HL-60 (cell line): ENCODE data around the gene METTL9.

Experiments used
- DNase-seq, 2 experiments: peaks; one replicate each; pipeline ENCODE4 v3.0.0-alpha.2; 2010 to 2020; ENCODE audit warnings: low read depth in 1 of 2, low spot score in 1 of 2
- H3K27ac ChIP-seq: fragments of 250-450 bp; sonication (Bioruptor Pico); replicated peaks from 2 replicates; pipeline ENCODE4 v1.5.1; 2020; ENCODE audit warnings: mild to moderate bottlenecking, moderate library complexity
- H3K27me3 ChIP-seq: fragments of 250-450 bp; sonication (Bioruptor Pico); 2 replicates; pipeline ENCODE4 v1.5.1; 2021; ENCODE audit warnings: mild to moderate bottlenecking, moderate library complexity; ENCODE audit not compliant: insufficient read depth, poor library complexity, severe bottlenecking
- H3K4me3 ChIP-seq: replicated peaks from 2 replicates; pipeline ENCODE4 v1.5.1; 2011; ENCODE audit warnings: mild to moderate bottlenecking, control low read depth, low read length; ENCODE audit not compliant: insufficient read depth
- GABPA ChIP-seq: IDR thresholded peaks from 2 replicates; pipeline ENCODE4 v1.6.1; 2012; ENCODE audit warnings: low read depth
- POLR2AphosphoS5 ChIP-seq: IDR thresholded peaks from 2 replicates; pipeline ENCODE4 v1.6.1; 2012; ENCODE audit warnings: low read depth
- SPI1 ChIP-seq: IDR thresholded peaks from 2 replicates; pipeline ENCODE4 v1.6.1; 2012; ENCODE audit warnings: low read depth, mild to moderate bottlenecking, borderline replicate concordance
- TF ChIP-seq, protein P1 (sequence below): IDR thresholded peaks from one replicate; pipeline ENCODE4 v1.5.1; 2011; ENCODE audit warnings: low read length, control low read depth, inconsistent platforms; ENCODE audit not compliant: insufficient read depth
- TF ChIP-seq, protein P2 (sequence below): IDR thresholded peaks from 2 replicates; pipeline ENCODE4 v1.6.1; 2012; ENCODE audit warnings: low read depth; ENCODE audit not compliant: insufficient replicate concordance

The METTL9 gene

DNA sequence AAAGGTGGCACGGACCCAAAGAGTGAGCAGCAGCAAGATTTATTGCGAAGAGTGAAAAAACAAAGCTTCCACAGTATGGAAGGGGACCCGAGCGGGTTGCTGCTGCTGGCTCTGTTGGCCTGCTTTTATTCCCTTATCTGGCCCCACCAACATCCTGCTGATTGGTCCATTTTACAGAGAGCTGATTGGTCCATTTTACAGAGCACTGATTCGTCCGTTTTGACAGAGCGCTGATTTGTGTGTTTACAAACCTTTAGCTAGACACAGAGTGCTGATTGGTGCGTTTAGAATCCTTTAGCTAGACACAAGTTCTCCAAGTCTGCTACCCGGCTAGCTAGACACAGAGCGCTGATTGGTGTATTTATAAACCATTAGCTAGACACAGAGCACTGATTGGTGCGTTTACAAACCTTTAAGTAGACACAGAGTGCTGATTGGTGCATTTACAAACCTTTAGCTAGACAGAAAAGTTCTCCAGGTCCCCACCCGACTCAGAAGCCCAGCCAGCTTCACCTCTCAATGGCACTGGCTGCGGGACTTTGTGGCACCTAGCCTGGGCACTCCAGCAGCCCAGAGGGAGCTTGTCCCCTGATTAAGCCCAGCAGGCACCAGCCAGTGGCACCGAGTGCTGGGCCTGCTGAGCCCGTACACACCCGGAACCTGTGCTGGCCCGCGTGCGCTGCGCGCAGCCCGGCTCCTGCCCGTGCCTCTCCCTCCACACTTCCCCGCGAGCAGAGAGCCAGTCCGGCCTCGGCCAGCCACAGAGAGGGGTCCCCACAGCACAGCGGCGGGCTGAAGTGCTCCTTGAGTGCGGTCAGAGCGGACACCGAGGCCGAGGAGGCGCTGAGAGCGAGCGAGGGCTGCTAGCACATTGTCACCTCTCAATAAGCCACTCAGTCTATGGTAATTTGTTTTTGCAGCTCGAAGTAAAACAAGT is 37.9 kb downstream of the METTL9 start:
- Histone ChIP-seq H3K27me3 (no peaks in the 10 kb centered on the region), H3K4me3 (no peak overlapping the region), H3K27ac (no peak overlapping the region)
- DNase-seq = no peak
- TF ChIP-seq, protein P1, sequence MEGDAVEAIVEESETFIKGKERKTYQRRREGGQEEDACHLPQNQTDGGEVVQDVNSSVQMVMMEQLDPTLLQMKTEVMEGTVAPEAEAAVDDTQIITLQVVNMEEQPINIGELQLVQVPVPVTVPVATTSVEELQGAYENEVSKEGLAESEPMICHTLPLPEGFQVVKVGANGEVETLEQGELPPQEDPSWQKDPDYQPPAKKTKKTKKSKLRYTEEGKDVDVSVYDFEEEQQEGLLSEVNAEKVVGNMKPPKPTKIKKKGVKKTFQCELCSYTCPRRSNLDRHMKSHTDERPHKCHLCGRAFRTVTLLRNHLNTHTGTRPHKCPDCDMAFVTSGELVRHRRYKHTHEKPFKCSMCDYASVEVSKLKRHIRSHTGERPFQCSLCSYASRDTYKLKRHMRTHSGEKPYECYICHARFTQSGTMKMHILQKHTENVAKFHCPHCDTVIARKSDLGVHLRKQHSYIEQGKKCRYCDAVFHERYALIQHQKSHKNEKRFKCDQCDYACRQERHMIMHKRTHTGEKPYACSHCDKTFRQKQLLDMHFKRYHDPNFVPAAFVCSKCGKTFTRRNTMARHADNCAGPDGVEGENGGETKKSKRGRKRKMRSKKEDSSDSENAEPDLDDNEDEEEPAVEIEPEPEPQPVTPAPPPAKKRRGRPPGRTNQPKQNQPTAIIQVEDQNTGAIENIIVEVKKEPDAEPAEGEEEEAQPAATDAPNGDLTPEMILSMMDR = no peak
- TF ChIP-seq SPI1 = no peak
- no peak for TF ChIP-seq GABPA
- TF ChIP-seq, protein P2, sequence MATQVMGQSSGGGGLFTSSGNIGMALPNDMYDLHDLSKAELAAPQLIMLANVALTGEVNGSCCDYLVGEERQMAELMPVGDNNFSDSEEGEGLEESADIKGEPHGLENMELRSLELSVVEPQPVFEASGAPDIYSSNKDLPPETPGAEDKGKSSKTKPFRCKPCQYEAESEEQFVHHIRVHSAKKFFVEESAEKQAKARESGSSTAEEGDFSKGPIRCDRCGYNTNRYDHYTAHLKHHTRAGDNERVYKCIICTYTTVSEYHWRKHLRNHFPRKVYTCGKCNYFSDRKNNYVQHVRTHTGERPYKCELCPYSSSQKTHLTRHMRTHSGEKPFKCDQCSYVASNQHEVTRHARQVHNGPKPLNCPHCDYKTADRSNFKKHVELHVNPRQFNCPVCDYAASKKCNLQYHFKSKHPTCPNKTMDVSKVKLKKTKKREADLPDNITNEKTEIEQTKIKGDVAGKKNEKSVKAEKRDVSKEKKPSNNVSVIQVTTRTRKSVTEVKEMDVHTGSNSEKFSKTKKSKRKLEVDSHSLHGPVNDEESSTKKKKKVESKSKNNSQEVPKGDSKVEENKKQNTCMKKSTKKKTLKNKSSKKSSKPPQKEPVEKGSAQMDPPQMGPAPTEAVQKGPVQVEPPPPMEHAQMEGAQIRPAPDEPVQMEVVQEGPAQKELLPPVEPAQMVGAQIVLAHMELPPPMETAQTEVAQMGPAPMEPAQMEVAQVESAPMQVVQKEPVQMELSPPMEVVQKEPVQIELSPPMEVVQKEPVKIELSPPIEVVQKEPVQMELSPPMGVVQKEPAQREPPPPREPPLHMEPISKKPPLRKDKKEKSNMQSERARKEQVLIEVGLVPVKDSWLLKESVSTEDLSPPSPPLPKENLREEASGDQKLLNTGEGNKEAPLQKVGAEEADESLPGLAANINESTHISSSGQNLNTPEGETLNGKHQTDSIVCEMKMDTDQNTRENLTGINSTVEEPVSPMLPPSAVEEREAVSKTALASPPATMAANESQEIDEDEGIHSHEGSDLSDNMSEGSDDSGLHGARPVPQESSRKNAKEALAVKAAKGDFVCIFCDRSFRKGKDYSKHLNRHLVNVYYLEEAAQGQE = no peak
- TF ChIP-seq POLR2AphosphoS5 = no peak

DNA sequence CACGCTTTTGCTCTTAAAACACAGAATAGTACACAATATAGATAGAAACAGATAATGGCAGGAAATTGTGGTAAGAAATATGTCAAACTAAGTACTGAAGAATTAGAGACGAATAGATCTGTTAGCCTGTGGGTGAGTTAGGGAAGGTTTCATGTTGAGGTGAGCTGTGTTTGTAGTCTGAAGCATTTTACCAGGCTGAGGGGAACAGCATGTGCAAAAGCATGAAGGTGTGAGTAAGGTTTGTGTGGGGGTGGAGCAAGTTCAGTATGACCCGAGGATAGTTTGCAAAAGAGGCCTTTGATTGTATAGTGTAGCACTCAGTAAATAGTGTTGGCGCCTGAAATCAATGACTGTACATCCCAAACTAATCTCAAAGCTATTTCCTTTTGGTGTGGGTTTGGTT is 39.2 kb downstream of the METTL9 start:
- DNase-seq = no peak
- TF ChIP-seq, protein P1 = no peak
- no peak for TF ChIP-seq SPI1
- TF ChIP-seq, protein P2 = no peak
- TF ChIP-seq GABPA = no peak
- no peak for TF ChIP-seq POLR2AphosphoS5
- H3K4me3 ChIP-seq = no peak overlapping the region
- no peaks in the 10 kb centered on the region for H3K27me3 ChIP-seq
- H3K27ac ChIP-seq = no peak overlapping the region

DNA sequence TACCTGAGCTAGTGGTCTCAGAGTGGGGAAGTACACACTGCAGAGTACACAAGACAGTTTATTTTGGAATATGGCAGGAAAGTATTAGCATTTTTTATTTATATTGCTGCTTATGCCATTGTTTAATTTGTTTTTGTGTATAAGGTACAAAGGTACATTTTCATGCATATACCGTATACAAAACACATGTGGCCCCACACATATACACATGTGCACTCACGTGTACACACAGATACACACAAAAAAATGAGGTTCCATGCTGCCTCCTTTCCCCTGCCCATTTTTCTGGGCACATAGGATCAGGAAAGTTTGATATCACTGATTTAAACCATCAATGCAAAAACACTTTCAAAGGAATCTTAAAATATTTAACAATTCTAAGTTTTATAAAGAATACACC is 40.1 kb downstream of the METTL9 start:
- no peak for TF ChIP-seq GABPA
- no peak for TF ChIP-seq SPI1
- no peak for TF ChIP-seq POLR2AphosphoS5
- TF ChIP-seq, protein P1 = no peak
- TF ChIP-seq, protein P2 = no peak
- Histone ChIP-seq H3K4me3 (no peak overlapping the region), H3K27ac (no peak overlapping the region)

More for the DNA sequence above, 40.1 kb downstream of the METTL9 start:
- H3K27me3 ChIP-seq = no peaks in the 10 kb centered on the region
- DNase-seq = no peak
